A549 (cell line): Measurements from ENCODE around the gene HNRNPUL1. TPM values are rescaled to one million over a fixed set of nuclear protein-coding genes. Genes with fewer than 3 reads are reported as not detected.

Experiments used
- ATAC-seq, 2 experiments: fragments of 200-7000 bp in 1 of 2; fragments of >200 bp in 1 of 2; cut with Nextera tagmentation in 1 of 2; cut with Tn5 transposase in 1 of 2; 3 replicates each; pipeline versions ENCODE4 v1.8.0 to v1.9.1; 2018 to 2020; ENCODE audit warnings: mild to moderate bottlenecking in 1 of 2, moderate library complexity in 1 of 2
- CTCF ChIA-PET: fragments of 300-600 bp; sonication (Branson Sonifier 250); formaldehyde crosslinking; extraction: SDS; loops from one replicate; lab custom pipeline; 2021; ENCODE audit warnings: antibody characterized with exemption, inconsistent platforms; lab: Yijun Ruan, JAX
- POLR2A ChIA-PET: fragments of 350-600 bp; formaldehyde crosslinking; extraction: SDS; loops from one replicate; lab custom pipeline; 2021; ENCODE audit warnings: antibody characterized with exemption, inconsistent platforms; lab: Yijun Ruan, JAX
- DNase-seq, 2 experiments: peaks; one replicate each; pipeline versions ENCODE4 v3.0.0 to v3.0.0-alpha.2; 2011 to 2016; ENCODE audit warnings: low read depth in 1 of 2, low spot score in 1 of 2
- FAIRE-seq: peaks from 2 replicates; lab custom pipeline; 2011; peaks lifted over from hg19 to GRCh38; lab: Jason Lieb, UNC
- H3K27ac ChIP-seq, 2 experiments: fragments of >200 bp; sonication (Bioruptor Twin); formaldehyde crosslinking; 3 replicates each; pipeline ENCODE4 v1.5.1; 2016 to 2017
- H3K4me1 ChIP-seq: fragments of >200 bp; sonication (Bioruptor Twin); formaldehyde crosslinking; 3 replicates; pipeline ENCODE4 v1.6.1; 2016
- H3K4me2 ChIP-seq: fragments of >200 bp; sonication (Bioruptor Twin); formaldehyde crosslinking; 3 replicates; pipeline ENCODE4 v1.6.1; 2016
- H3K4me3 ChIP-seq: fragments of >200 bp; sonication (Bioruptor Twin); formaldehyde crosslinking; 3 replicates; pipeline ENCODE4 v1.5.1; 2016
- H3K9me3 ChIP-seq: fragments of >200 bp; sonication (Bioruptor Twin); formaldehyde crosslinking; 3 replicates; pipeline ENCODE4 v1.6.1; 2016
- BHLHE40 ChIP-seq: IDR thresholded peaks from 2 replicates; pipeline ENCODE4 v1.6.1; 2012; ENCODE audit warnings: low read depth, low read length, inconsistent platforms
- CBX2 ChIP-seq: fragments of 200-600 bp; sonication (generic); IDR thresholded peaks from 2 replicates; pipeline ENCODE4 v1.6.1; 2016; ENCODE audit warnings: low read depth, mild to moderate bottlenecking, borderline replicate concordance
- EHF ChIP-seq: fragments of 250-450 bp; sonication (Bioruptor Pico); IDR thresholded peaks from 2 replicates; pipeline ENCODE4 v1.5.0; 2020; ENCODE audit warnings: mild to moderate bottlenecking
- EHMT2 ChIP-seq: fragments of 200-600 bp; sonication (generic); IDR thresholded peaks from 2 replicates; pipeline ENCODE4 v1.6.1; 2016; ENCODE audit warnings: antibody characterized with exemption, low read depth, mild to moderate bottlenecking, moderate library complexity
- ESRRA ChIP-seq: fragments of 150-350 bp; IDR thresholded peaks from 2 replicates; pipeline ENCODE4 v1.6.1; 2014; ENCODE audit warnings: mild to moderate bottlenecking, low read length, borderline replicate concordance
- FOSB ChIP-seq: fragments of 250-450 bp; sonication (Bioruptor Pico); IDR thresholded peaks from 2 replicates; pipeline ENCODE4 v1.5.0; 2020; ENCODE audit warnings: mild to moderate bottlenecking, moderate library complexity
- HDAC2 ChIP-seq: fragments of 200-600 bp; sonication (generic); IDR thresholded peaks from 2 replicates; pipeline ENCODE4 v1.6.1; 2016
- HEYL ChIP-seq: fragments of 250-450 bp; sonication (Bioruptor Pico); IDR thresholded peaks from 2 replicates; pipeline ENCODE4 v1.8.0; 2021; ENCODE audit warnings: mild to moderate bottlenecking, moderate library complexity
- HOXA7 ChIP-seq: fragments of 250-450 bp; sonication (Bioruptor Pico); IDR thresholded peaks from 2 replicates; pipeline ENCODE4 v1.5.0; 2020; ENCODE audit warnings: mild to moderate bottlenecking, moderate library complexity
- HOXB5 ChIP-seq: fragments of 250-450 bp; sonication (Bioruptor Pico); IDR thresholded peaks from 2 replicates; pipeline ENCODE4 v1.5.0; 2020; ENCODE audit warnings: mild to moderate bottlenecking, moderate library complexity
- JUN ChIP-seq, 2 experiments: fragments of >200 bp; sonication (Bioruptor Twin); formaldehyde crosslinking; IDR thresholded peaks; 2 replicates in 1 of 2; 3 replicates in 1 of 2; pipeline ENCODE4 v1.6.1; 2016 to 2017
- KDM1A ChIP-seq: fragments of 200-600 bp; sonication (generic); IDR thresholded peaks from 2 replicates; pipeline ENCODE4 v1.6.1; 2016; ENCODE audit warnings: low read depth, mild to moderate bottlenecking
- KDM5A ChIP-seq: fragments of 200-600 bp; sonication (generic); IDR thresholded peaks from 2 replicates; pipeline ENCODE4 v1.6.1; 2016; ENCODE audit warnings: antibody characterized with exemption, mild to moderate bottlenecking
- MYC ChIP-seq: IDR thresholded peaks from 2 replicates; pipeline ENCODE4 v1.6.1; 2012; ENCODE audit warnings: mild to moderate bottlenecking, inconsistent platforms, low read length, improper control_type of control experiment, borderline replicate concordance
- NFE2L2 ChIP-seq: fragments of 150-350 bp; conservative IDR thresholded peaks from 2 replicates; pipeline ENCODE4 v1.6.1; 2014; ENCODE audit warnings: low read length
- NPAS2 ChIP-seq: fragments of 250-450 bp; sonication (Bioruptor Pico); IDR thresholded peaks from 2 replicates; pipeline ENCODE4 v1.8.0; 2022; ENCODE audit warnings: mild to moderate bottlenecking, moderate library complexity, borderline replicate concordance
- NR3C1 ChIP-seq: fragments of >200 bp; sonication (Bioruptor Twin); formaldehyde crosslinking; IDR thresholded peaks from 3 replicates; pipeline ENCODE4 v1.6.1; 2017
- RAD21 ChIP-seq, 2 experiments: fragments of >200 bp in 1 of 2; sonication (Bioruptor Twin) in 1 of 2; formaldehyde crosslinking in 1 of 2; IDR thresholded peaks in 1 of 2; conservative IDR thresholded peaks in 1 of 2; 2 replicates in 1 of 2; 3 replicates in 1 of 2; pipeline ENCODE4 v1.6.1; 2012 to 2018; ENCODE audit warnings: inconsistent platforms in 1 of 2
- RFX5 ChIP-seq: fragments of 450-650 bp; IDR thresholded peaks from 2 replicates; pipeline ENCODE4 v1.7.1; 2014; ENCODE audit warnings: antibody characterized with exemption, mild to moderate bottlenecking, moderate library complexity
- SMC3 ChIP-seq: fragments of >200 bp; sonication (Bioruptor Twin); formaldehyde crosslinking; IDR thresholded peaks from 3 replicates; pipeline ENCODE4 v1.6.1; 2018; ENCODE audit warnings: inconsistent platforms
- SREBF2 ChIP-seq: fragments of 450-650 bp; IDR thresholded peaks from 2 replicates; pipeline ENCODE4 v1.6.1; 2014; ENCODE audit warnings: mild to moderate bottlenecking, moderate library complexity
- TP53 ChIP-seq: fragments of 250-450 bp; sonication (Bioruptor Pico); IDR thresholded peaks from 2 replicates; pipeline ENCODE4 v1.5.0; 2021; ENCODE audit warnings: mild to moderate bottlenecking, moderate library complexity
- ZNF302 ChIP-seq: fragments of 250-450 bp; sonication (Bioruptor Pico); IDR thresholded peaks from 2 replicates; pipeline ENCODE4 v1.9.0; 2021; ENCODE audit warnings: inconsistent platforms, mild to moderate bottlenecking, moderate library complexity
- WGBS: methylation state at CpG from one replicate; pipeline ENCODE4 v1.1.6; 2017; ENCODE audit errors: missing lambda C conversion rate; 5-methylcytosine and 5-hydroxymethylcytosine counted together
- polyA plus RNA-seq, 4 experiments: library from polyadenylated mRNA; depleted of rRNA in 3 of 4; stranded (reverse); fragments of >200 nt; fragmentation: RNase III in 1 of 4; extraction: RNeasy Plus Mini Kit Qiagen cat#74134 plus additional on column Dnase treatment in 1 of 4; gene quantifications; 2 replicates in 3 of 4; 3 replicates in 1 of 4; pipeline ENCODE4 v1.2.3, GENCODE V29; 2011 to 2017
- TF ChIP-seq, protein P1 (sequence below): fragments of 150-350 bp; IDR thresholded peaks from 2 replicates; pipeline ENCODE4 v1.6.1; 2014; ENCODE audit warnings: low read depth, mild to moderate bottlenecking, low read length
- TF ChIP-seq, protein P2 (sequence below): fragments of >200 bp; sonication (Bioruptor Twin); formaldehyde crosslinking; IDR thresholded peaks from 3 replicates; pipeline ENCODE4 v1.6.1; 2016
- TF ChIP-seq, protein P3 (sequence below): IDR thresholded peaks from 2 replicates; pipeline ENCODE4 v1.6.1; 2012
- TF ChIP-seq, protein P4 (sequence below): fragments of >200 bp; sonication (Bioruptor Twin); formaldehyde crosslinking; IDR thresholded peaks from 3 replicates; pipeline ENCODE4 v1.5.1; 2016
- TF ChIP-seq, protein P5 (sequence below): fragments of 450-650 bp; IDR thresholded peaks from 2 replicates; pipeline ENCODE4 v1.6.1; 2014; ENCODE audit warnings: antibody characterized with exemption

HNRNPUL1 gene
- polyA plus RNA-seq, 2 of the 4 experiments (the other 2 are of a cell fraction), result 89.5 to 278 TPM

DNA sequence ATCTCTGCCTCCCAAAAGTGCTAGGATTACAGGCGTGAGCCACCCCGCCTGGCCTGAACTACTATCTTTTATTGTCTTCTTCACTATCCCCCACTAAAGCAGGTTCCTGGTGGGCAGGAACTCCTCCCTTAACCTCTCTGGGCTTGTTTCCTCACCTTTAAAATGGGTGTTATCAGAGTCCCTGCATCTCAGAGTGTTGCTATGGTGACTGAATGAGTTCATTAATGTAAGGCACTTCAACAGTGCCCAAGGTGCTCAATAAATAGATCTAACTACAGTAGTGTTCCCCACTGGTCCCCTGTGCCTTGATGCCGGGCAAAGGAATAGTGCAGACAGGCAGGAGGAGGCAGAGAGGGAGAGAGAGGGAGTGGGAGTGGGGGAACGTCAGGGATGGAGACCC is 66.3 kb downstream of the HNRNPUL1 start:
- ChIA-PET POLR2A (interaction anchor here (0.7 kb wide), 1 partner anchor 532 kb away, joined by 3 read pairs; no protein-coding TSS in a partner anchor), CTCF (interaction anchor here (18.6 to 23.9 kb wide), 2 partner anchors 8 to 9 kb away, joined by 295 read pairs; no protein-coding TSS in a partner anchor)
- TF ChIP-seq NPAS2 (no peak), SREBF2 (no peak), HEYL (CRISPR knock-in tag) (no peak), JUN (IDR thresholded peaks at IDR 0.05) (no peak), ZNF302 (CRISPR knock-in tag) (no peak), NFE2L2 (no peak), TP53 (no peak), HOXB5 (CRISPR knock-in tag) (no peak), RAD21 (conservative IDR thresholded peaks at IDR 0.05 in 1 of 2, IDR thresholded peaks at IDR 0.05 in 1 of 2) (no peak), EHF (CRISPR knock-in tag) (no peak), KDM1A (no peak), FOSB (CRISPR knock-in tag) (no peak), HDAC2 (no peak), NR3C1 (no peak)
- TF ChIP-seq, protein P1, sequence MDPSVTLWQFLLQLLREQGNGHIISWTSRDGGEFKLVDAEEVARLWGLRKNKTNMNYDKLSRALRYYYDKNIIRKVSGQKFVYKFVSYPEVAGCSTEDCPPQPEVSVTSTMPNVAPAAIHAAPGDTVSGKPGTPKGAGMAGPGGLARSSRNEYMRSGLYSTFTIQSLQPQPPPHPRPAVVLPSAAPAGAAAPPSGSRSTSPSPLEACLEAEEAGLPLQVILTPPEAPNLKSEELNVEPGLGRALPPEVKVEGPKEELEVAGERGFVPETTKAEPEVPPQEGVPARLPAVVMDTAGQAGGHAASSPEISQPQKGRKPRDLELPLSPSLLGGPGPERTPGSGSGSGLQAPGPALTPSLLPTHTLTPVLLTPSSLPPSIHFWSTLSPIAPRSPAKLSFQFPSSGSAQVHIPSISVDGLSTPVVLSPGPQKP, result no peak
- TF ChIP-seq, protein P2, sequence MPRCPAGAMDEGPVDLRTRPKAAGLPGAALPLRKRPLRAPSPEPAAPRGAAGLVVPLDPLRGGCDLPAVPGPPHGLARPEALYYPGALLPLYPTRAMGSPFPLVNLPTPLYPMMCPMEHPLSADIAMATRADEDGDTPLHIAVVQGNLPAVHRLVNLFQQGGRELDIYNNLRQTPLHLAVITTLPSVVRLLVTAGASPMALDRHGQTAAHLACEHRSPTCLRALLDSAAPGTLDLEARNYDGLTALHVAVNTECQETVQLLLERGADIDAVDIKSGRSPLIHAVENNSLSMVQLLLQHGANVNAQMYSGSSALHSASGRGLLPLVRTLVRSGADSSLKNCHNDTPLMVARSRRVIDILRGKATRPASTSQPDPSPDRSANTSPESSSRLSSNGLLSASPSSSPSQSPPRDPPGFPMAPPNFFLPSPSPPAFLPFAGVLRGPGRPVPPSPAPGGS, result no peak
- no peaks in the 10 kb centered on the region for H3K9me3 ChIP-seq
- no peak for DNase-seq
- H3K4me1 ChIP-seq, result peaks cover 36% of the 10 kb centered on the region
- FAIRE-seq, result no peak
- no peak overlapping the region for H3K4me2 ChIP-seq
- H3K27ac ChIP-seq, result no peak overlapping the region
- no peak for ATAC-seq
- H3K4me3 ChIP-seq, result no peak overlapping the region
- WGBS, result 91% methylated on average over 4 of the region's 4 CpGs

DNA sequence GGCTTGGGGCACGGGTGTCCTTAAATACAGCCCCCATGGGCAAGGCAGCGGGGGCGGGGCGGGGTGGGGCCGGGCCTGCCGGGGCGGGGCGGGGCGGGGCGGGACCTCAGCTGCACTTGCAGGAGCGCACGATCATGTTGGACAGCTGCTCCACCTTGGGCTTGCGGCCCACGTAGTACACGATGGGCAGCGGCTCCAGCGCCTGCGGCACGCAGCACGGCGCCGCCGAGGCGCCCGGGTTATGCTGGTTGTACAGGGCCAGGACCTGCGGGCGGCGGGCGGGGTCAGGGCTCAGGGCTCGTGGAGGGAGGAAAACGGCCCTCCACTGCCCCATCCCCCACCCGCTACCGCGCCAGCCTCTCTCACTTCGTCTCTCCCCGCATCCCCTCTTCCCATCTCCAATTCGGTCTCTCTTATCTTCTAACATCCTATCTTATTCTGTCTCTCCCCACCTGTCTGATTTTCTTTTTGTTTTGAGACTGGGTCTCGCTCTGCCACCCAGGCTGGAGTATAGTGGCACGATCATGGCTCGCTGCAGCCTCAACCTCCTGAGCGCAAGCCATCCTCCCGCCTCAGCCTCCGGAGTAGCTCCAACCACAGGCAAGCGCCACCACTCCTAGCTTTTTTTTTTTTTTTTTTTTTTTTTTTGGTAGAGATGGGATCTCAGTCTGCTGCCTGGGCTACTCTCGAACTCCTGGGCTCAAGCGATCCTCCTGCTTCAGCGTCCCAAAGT is 66.9 kb downstream of the HNRNPUL1 start:
- H3K4me1 ChIP-seq, result peaks cover 30% of the 10 kb centered on the region
- no peak for FAIRE-seq
- 0 out of 5 replicates have a peak, but pooled peaks of 1 of the 2 experiments have one; percentile 15 for TF ChIP-seq JUN (IDR thresholded peaks at IDR 0.05)
- TF ChIP-seq, protein P3, sequence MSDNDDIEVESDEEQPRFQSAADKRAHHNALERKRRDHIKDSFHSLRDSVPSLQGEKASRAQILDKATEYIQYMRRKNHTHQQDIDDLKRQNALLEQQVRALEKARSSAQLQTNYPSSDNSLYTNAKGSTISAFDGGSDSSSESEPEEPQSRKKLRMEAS, result no peak
- TF ChIP-seq, all 56 proteins: peak for 1
- Histone ChIP-seq H3K4me2 (no peak overlapping the region), H3K27ac (no peak overlapping the region), H3K9me3 (no peaks in the 10 kb centered on the region), H3K4me3 (no peak overlapping the region)
- ATAC-seq (no peak), DNase-seq (no peak)
- POLR2A ChIA-PET, result interaction anchor here (0.6 kb wide), 2 partner anchors 8 to 113 kb away, joined by 3 to 4 read pairs; no protein-coding TSS in a partner anchor
- WGBS, result 89% methylated on average over 38 of the region's 47 CpGs
- CTCF ChIA-PET, result interaction anchor here (1.3 to 23.9 kb wide), 5 partner anchors 7 to 127 kb away, joined by 3 to 295 read pairs (median 143); partner anchors contain the start of gene TGFB1

DNA sequence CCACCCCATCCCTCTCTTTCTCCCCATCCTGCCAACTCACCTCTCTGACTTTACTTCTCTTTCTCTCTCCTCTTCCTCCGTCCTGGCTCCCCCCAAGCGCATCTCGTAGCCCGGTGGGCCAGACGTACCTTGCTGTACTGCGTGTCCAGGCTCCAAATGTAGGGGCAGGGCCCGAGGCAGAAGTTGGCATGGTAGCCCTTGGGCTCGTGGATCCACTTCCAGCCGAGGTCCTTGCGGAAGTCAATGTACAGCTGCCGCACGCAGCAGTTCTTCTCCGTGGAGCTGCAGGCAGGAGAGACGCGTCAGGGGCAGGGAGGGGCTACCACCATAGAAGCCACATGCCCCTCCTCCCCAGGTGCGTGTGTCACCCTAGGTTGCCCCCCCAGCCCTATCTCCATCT is 67.8 kb downstream of the HNRNPUL1 start:
- Histone ChIP-seq H3K4me1 (peaks cover 21% of the 10 kb centered on the region), H3K4me2 (no peak overlapping the region), H3K4me3 (no peak overlapping the region), H3K27ac (no peak overlapping the region), H3K9me3 (no peaks in the 10 kb centered on the region)
- 94% methylated on average over 16 of the region's 16 CpGs for WGBS
- ATAC-seq (no peak), FAIRE-seq (no peak), DNase-seq (no peak)
- ChIA-PET CTCF (interaction anchor here (0.5 to 23.9 kb wide), 6 partner anchors 10 to 127 kb away, joined by 3 to 295 read pairs (median 6); partner anchors contain the start of gene TGFB1), POLR2A (no interaction called here)
- TF ChIP-seq, protein P4, sequence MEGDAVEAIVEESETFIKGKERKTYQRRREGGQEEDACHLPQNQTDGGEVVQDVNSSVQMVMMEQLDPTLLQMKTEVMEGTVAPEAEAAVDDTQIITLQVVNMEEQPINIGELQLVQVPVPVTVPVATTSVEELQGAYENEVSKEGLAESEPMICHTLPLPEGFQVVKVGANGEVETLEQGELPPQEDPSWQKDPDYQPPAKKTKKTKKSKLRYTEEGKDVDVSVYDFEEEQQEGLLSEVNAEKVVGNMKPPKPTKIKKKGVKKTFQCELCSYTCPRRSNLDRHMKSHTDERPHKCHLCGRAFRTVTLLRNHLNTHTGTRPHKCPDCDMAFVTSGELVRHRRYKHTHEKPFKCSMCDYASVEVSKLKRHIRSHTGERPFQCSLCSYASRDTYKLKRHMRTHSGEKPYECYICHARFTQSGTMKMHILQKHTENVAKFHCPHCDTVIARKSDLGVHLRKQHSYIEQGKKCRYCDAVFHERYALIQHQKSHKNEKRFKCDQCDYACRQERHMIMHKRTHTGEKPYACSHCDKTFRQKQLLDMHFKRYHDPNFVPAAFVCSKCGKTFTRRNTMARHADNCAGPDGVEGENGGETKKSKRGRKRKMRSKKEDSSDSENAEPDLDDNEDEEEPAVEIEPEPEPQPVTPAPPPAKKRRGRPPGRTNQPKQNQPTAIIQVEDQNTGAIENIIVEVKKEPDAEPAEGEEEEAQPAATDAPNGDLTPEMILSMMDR, result no peak
- no peak for TF ChIP-seq EHMT2
- TF ChIP-seq KDM5A, result no peak
- no peak for TF ChIP-seq HOXA7 (CRISPR knock-in tag)
- TF ChIP-seq RFX5, result no peak
- no peak for TF ChIP-seq CBX2
- TF ChIP-seq SMC3, result no peak
- no peak for TF ChIP-seq BHLHE40
- no peak for TF ChIP-seq MYC
- TF ChIP-seq ESRRA, result no peak
- TF ChIP-seq HOXB5 (CRISPR knock-in tag), result no peak
- TF ChIP-seq, protein P5, sequence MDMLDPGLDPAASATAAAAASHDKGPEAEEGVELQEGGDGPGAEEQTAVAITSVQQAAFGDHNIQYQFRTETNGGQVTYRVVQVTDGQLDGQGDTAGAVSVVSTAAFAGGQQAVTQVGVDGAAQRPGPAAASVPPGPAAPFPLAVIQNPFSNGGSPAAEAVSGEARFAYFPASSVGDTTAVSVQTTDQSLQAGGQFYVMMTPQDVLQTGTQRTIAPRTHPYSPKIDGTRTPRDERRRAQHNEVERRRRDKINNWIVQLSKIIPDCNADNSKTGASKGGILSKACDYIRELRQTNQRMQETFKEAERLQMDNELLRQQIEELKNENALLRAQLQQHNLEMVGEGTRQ, result no peak
- TF ChIP-seq, protein P1, result no peak
